Measurements from ENCODE around the gene MEX3D.

GRCh38 chr19:1508507-1508856 lies 59.6 kb downstream of the MEX3D start:
- TF ChIP-seq POLR2A (IDR thresholded peaks at IDR 0.05; ENCODE audit: borderline replicate concordance, extremely low read depth, insufficient read depth, insufficient read length) (no peak), SP1 (IDR thresholded peaks at IDR 0.05; ENCODE audit: low read depth) (no peak), CTCF (IDR thresholded peaks at IDR 0.05 in 2 of 3, conservative IDR thresholded peaks at IDR 0.05 in 1 of 3; ENCODE audit: borderline replicate concordance in 1 of 3, insufficient read depth in 1 of 3, low read depth in 2 of 3, low read length in 2 of 3) (no peak), POLR2AphosphoS5 (IDR thresholded peaks at IDR 0.05; ENCODE audit: low read depth, low read length) (no peak), ZFX (IDR thresholded peaks at IDR 0.05) (no peak), ZNF274 (IDR thresholded peaks at IDR 0.05; ENCODE audit: low read depth, low read length) (no peak)
- TF ChIP-seq, protein P1, sequence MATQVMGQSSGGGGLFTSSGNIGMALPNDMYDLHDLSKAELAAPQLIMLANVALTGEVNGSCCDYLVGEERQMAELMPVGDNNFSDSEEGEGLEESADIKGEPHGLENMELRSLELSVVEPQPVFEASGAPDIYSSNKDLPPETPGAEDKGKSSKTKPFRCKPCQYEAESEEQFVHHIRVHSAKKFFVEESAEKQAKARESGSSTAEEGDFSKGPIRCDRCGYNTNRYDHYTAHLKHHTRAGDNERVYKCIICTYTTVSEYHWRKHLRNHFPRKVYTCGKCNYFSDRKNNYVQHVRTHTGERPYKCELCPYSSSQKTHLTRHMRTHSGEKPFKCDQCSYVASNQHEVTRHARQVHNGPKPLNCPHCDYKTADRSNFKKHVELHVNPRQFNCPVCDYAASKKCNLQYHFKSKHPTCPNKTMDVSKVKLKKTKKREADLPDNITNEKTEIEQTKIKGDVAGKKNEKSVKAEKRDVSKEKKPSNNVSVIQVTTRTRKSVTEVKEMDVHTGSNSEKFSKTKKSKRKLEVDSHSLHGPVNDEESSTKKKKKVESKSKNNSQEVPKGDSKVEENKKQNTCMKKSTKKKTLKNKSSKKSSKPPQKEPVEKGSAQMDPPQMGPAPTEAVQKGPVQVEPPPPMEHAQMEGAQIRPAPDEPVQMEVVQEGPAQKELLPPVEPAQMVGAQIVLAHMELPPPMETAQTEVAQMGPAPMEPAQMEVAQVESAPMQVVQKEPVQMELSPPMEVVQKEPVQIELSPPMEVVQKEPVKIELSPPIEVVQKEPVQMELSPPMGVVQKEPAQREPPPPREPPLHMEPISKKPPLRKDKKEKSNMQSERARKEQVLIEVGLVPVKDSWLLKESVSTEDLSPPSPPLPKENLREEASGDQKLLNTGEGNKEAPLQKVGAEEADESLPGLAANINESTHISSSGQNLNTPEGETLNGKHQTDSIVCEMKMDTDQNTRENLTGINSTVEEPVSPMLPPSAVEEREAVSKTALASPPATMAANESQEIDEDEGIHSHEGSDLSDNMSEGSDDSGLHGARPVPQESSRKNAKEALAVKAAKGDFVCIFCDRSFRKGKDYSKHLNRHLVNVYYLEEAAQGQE (IDR thresholded peaks at IDR 0.05; ENCODE audit: low read depth), result no peak

Data from HCT116 (cell line).